Stimulated activated CD4-positive, alpha-beta T cell treated with anti-CD3 and anti-CD28 coated beads, Interleukin-2, amount 100 ng/mL, for 4 hours (primary cell): ENCODE data around the gene HYCC1.

Source experiments
- DNase-seq: peaks from one replicate; pipeline ENCODE4 v3.0.0-alpha.2; 2020; ENCODE audit warnings: low read depth

HYCC1 gene

DNA sequence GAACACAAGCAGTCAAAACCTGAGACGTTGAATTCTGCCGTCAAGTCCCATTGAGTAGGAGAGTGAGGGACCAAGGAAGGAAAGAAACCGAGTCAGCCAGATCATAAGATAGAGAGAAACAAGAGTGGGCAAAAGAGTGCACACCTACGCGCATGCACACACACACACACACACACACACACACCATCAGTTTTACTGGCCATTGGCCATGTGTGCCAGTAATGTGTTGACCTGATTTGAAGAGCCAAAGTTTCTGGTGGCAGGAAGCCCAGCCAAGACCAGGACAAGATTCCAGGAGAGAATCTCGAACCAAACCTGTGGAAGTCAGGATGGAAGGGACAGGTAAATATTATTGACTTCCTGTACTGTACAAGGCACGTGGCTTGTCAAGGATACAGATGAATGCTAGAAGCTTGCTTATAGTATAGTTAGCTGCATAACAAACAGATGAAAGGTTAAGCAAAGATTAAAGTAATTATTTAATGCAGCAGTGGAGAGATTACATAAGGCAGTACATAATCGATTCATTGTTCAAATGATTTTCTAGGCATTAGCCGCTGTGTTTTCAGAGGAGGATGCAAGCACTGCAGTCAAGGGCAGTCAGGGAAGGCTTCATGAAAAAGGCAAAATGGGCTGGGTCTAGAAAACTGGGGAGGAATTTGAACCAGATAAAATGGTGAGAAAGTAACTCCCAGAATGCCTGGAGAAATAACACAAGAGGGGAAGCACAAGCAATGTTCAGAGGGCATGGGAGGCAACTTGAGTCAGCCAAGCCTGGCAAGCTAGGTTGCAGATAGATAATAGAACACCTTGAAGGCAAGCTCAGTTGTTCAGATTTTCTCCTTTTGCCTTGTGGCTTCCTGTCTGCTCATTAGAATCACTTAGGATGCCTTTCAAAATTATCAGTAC is 2.7 kb upstream of the HYCC1 start:
- no peak for DNase-seq

DNA sequence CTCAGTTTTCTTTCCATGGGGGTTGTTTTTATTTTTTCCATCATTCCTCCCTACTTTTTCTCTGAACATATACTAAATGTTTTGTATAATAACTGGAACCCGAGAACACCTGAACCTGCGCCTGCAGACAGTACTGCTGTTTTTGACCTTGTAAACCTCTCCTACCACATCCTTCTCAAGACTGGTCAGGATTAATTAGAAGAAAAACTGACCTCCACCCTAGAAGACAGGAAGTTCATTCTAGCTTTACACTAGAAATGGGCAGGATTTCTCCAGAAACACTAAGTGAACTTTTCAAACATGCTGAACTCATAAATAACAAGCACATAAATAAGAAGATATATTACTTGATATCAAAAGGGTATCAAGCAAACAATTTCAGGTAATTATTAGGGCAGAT is 751 bp upstream of the HYCC1 start:
- DNase-seq: no peak

DNA sequence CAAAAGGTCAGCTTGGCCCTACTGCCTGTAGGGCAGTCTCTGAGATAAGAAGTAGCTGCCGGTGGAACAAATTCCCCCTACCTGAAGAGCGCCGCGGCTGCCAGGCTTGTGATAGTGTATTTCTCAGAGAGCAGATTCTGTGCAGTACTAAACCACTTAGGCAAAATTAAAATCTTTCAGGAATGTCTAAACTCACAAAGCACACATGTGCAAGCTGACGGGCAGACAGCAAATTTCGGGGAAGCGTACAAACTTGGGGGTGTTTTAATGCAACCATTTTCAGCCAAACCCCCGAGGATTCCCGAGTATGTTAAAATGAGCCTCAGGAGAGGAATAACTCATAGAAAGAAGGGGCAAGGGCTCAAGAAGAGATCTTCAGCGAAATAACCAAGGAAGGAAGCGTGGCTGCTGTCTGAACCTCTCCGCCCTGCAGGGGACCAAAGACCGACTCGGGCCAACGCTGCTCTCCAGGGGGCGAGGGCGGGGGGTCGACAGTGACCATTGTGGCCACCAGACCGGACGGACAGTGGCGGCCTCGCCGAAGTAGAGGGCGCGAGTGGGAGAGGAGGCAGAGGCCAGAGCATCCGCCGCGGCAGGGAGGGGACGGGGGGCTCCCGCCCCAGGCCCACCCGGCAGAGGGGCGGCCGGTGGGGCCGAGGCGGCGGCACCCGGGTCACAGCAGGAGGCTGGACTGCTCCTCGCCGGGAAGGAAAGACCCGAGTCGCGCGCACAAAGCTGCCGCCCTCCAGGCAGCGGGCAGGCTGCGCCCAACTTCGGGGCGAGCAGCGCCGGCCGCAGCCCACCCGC is 819 bp downstream of the HYCC1 start:
- no peak for DNase-seq

DNA sequence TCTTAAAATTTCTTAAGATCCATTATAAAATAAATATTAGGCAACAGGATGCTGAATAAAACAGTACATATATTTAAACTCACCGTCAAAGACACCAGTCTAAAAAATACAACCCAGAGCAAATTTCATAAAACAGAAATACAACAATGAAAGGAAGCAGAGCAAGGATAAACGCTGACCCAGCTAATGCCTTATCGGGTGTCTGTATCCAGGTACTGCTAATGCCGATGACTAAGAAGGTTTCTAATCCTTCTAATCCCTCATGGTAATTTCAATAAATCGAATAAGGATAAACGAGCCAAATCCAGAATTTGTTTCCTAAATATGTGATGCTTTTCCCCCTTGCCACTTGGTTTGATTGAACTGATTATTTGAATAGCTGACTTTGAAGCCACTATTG is 1.7 kb downstream of the HYCC1 start:
- DNase-seq: no peak

DNA sequence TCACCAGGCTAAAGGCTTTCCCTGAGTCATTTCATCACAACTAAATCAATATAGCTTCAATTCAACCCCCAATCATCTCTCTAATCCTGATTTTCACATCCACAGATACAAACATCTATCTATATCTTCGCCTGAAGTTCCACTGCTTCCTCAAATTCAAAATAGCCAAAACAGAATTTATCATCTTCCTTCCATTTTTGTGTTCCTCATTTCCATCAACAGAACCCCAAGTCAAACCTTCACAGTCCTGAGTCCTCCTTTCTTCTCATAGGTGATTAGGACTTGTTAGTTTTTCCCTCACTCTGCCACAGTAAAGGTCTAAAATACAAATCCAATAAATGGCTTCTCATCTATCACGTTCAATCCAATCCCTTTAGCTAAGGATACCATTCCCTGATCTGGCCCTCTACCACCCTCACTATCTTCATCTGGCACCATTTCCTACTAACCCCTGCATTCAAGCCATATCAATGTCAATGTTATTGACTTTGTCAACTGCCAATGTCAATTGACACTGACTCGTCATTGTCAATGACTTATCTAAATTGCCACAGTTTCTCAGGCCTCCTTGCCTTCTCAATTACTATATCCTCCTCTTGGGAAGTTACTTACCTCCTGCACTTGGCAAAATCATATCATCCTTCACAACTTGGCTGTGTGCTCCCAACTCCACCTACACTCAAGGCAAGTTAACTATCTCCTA is 2.6 kb downstream of the HYCC1 start:
- DNase-seq: no peak

DNA sequence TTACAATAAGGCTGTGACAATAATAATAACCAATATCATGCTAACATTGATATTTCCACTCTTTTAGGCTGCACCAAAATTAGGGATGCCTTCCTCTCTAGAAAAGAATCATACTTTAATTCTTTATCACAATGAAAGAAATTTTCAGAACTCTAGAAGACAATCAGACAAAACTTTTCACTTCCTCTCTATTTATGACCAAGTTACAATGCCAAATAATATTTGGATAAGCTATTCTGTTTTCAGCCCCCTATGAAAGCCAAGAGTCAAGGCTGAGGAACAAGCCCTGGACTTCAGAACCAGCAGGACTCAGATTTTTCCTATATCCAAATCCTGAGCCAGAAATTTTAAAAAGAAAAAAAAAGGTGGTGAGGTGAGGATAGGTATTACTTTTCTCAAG is 4.6 kb downstream of the HYCC1 start:
- no peak for DNase-seq

DNA sequence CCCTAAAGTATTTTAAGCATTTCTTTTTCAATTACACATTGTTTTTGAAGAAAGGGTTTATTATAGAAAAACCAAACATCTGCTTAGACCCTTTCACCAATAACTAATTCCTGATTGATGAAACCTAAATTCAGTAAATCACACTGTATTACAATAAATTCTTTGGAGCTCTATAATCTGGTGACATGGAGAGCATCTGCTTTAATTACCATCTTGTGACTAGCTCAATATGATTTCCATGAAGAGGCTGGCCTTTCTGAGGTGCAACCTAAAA is 9.7 kb downstream of the HYCC1 start:
- no peak for DNase-seq

DNA sequence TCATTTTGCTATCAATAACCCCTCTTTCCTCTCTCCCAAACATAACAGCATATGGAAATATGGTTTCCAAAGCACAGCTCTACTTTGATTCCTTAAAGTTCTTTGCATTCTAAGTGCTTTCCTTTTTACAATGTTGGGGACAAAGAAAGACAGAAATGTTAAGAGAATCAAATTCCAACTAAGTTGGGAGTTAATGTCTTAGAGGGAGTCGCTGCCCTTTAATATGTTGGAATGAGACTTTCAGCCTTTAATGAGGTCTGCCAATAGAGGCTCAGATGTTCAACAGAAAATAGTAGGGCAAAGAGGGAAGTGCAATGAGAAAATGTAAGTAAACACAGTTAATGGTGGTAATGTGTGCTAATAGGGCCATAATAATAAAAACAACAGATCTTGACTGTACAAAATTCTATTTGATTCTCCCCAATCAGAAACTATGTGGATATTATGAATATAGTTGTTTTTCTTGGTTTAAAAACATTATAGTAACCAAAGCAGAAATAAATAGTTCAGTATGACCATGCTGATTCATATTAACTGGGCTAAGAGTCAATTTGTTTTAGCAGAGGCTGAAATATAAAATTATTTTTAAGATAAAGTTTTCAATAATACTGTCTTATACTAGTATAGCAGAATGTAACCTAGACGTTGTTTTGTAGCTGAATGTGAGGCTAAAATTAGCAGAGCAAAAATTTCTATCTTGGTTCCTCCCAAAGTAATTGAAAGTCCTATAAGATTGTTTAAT is 10.3 kb downstream of the HYCC1 start:
- no peak for DNase-seq

DNA sequence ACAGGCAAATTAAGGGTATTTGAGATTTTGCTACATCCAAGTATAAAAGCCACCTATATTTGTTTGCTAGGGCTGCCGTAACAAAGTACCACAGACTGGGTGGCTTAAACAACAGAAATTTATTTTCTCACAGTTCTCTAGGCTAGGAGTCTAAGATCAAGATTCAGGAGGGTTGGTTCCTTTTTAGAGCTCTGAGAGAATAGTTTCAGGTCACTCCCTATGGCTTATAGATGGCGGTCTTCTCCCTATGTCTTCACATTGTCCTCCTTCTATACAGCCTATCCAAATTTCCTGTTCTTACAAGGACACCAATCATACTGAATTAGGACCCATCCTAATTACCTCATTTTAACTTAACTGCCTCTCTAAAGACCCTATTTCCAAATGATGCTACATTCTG is 11.2 kb downstream of the HYCC1 start:
- no peak for DNase-seq

DNA sequence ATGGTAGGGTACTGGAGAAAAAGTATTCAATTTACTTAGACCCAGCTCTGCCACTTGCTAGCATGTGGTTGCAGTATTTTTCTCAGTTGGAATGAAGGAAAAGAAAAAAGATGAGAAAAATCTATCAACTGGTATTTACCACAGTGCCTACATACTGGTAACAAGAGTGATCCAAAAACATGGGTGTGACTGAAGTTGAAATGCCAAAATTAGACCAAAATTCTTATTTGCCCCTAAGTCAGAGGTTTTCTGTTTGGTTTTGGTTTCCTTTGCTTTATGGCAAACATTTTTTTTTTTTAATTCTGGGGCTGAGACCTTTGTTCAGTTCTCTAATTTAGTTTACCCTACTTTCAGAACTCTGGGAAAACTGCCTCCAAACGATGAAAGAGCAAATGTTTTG is 12.3 kb downstream of the HYCC1 start:
- DNase-seq: no peak

DNA sequence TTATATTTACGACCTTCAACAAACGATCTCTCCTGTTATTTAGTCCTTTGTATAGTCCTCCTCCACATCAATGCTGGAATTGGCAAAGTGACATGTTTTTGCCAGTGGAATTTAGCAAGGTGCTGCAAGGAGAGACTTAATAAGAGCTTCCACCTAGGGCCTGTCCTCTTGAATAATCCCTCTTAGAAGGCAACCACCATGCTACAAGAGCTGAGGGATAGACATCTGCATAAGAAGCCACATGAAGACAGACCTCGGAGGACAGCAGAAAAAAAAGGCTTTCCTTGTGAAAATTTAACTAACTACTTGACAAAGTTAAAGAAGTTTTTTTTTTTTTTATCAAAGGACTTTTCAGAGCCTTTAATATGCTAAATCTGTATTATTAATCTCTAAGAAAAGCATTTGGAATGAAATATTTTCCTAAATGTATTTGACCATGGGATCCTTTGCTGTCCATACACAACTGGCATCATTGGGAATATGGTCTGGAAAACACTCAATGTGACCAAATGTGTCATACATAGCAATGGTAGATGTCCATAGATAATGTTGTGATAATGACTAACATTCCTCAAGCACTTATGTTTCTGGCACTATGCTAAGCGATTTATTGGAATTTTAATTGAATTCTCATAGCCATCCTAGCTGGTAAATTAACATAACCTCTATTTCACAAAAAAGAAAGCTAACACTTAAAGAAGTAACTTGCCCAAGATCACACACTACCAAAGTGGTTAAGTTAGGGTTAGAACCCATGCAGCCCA is 13.2 kb downstream of the HYCC1 start:
- DNase-seq: no peak

DNA sequence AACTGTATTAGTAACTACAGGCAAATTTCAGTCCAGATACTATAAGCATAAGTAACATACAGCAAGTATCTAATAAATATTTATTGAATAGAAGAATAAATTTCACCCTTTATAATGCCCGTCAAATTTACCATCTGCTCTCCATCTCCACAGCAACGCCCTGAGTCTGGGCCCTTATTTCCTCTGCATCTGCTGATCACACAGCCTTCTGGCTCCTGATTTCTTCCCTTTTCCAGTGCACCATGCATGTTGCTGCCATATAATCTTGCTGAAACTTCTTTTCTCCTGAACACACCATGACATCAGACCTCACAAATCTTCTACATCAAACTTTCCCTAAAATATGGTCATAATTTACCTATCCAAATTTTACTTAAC is 15.4 kb downstream of the HYCC1 start:
- no peak for DNase-seq

DNA sequence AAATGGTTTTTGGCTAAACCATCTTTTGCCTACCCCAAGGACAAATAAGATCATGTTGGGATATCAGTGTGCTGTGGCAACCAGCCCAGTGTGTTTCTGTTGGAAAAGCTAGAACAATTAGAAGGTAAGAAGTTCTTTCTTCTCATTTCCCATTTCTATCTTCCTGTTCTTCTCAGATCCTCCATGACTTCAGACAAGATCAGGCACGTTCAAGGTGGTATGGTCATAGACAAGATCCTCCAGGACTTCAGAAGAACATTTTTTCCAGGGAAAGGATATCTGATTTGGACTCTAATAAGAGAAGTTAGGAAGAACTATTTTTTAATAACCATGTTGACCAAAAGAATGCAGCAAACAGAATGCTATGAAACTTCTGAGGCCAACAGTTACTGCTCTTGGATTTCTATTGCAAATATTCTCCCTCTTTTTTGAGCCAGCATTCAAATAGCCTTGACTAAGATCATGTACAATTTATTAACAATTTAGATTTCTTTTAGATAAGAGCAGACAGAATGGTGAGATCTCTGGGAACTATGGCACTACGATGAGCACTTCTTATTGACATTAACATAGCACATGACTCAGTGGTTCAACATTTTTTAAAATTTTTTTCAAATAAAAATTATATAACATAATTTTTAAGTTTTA is 15.9 kb downstream of the HYCC1 start:
- no peak for DNase-seq

DNA sequence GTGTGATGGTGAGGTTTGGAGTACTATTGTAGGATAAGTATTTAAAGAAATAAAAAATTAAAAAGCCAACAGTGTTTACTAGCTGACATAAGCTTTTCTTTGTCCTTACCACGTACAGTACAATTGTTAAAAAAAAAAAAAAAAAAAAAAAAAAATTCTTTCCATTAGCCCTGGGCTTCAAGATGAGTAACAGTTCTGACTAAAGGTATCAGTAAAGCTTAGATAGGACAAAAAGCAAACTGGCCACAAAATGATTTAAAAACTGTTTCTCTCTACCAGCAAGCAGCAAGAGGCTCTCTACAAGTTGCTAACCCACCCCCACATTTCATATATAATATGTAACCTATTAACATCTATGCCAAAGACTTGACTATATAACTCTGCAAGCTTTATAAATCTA is 17.5 kb downstream of the HYCC1 start:
- no peak for DNase-seq

DNA sequence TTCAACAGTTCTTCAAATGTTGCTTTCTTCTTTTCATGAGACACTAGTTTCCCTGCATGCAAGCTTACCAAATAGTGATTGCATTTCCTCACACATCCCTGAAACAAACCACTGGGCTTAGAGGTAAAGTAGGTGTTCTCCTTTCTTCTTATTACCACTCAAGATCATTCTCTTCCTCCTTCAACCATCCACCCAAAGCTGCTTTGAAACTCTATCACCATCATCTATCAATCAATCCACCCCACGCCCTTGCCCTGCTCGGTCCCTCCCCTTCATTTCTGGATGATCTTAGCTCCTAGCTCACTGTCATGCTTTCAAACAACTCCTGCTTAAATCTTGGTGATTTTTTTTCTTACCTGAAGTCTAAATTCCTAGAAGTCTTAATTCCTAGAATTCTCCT is 18.9 kb downstream of the HYCC1 start:
- no peak for DNase-seq

DNA sequence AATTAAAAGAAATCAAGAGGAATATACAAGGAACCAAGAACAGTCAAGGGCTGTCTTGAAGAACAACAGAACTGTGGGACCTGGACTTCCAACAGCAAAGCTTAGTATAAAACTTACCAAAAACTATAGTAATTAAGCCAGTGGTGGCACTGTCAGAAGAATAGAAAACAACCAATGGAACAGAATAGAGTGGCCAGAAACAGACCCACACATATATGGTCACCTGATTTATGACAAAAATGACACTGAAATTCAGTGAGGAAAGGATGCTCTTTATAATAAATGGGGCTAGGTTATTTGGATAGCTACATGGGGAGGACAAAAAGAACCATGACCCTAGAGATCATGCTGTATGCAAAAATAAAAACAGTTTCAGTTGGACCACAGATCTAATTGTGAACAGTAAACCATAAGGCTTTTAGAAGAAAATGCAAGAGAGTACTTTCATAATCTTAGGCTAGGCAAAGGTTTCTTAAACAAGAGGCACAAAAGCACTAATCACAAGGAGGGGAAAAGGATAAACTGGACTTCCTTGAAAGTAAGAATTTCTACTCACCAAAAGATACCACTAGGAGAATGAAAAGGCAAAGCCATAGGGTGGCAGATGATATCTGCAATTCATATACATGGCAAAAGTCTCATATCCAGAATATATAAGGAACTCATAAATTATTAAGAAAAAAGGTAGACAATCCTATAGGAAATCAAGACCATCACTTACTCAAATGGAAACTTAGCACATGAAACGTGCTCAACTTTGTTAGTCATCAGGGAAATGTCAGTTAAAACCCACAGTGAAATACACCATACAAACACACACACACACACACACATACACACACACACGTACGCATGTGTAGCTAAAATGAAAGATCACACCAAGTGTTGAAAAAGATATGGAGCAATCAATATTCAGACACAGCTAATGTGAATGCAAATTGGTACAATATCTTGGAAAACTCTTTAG is 20.8 kb downstream of the HYCC1 start:
- DNase-seq: no peak

DNA sequence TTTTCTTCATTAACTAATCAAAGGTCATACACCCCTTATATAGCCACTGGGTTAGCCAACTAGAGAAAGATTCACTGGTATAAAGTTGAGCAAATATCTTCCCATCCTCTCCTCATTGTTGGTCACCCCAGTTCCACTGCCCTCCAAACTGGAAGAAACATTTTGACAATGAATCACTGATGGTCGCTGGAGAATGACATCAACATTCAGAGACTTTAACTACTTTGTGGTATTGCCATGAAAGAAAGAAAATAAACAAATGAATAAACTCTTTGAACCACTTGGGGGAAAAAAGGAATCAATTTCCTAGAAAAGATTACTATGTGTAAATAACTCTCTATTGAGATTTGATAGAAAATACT is 23.4 kb downstream of the HYCC1 start:
- DNase-seq: no peak

DNA sequence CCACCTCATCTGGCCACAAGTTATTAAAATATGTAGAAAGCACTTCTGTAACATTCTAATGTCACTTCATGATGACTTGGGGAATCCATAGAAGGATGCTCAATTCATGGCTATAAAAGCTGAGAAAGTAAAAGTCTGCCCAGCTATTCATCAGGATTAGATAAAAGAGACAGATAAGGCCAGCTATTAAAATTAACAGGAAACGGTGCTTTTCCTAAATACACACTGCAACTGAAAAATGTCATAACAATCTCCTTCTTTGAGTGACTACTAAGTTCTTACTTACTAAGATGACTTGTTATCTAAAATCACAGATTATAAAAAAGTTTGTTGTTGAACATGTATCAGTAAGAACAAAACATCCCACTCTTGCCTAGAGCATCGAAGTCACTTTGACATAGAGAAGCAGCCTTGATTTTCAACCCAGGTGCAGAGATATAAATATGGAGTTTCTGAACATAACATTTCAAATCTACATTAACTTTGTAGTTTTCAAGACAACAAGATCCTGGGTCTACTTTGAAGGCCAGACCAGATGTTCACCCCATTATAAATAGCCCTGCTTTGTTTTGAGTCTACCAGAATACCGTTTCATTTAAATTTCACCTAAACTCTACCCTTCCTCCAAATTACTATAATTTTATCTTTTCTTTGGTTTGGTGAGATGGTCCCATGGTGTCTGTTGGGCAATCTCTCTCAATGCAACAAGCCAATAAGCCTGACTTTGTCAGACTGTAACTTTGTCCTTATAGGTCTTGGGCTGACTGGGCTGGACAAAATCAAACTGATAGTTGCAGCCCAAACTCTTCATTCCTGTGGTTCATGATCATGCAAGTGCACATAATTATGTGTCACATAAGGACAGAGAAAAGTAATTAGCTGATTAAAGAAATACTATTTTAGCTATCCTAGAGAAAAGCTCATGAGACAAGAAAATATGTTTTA is 24.0 kb downstream of the HYCC1 start:
- DNase-seq: no peak

DNA sequence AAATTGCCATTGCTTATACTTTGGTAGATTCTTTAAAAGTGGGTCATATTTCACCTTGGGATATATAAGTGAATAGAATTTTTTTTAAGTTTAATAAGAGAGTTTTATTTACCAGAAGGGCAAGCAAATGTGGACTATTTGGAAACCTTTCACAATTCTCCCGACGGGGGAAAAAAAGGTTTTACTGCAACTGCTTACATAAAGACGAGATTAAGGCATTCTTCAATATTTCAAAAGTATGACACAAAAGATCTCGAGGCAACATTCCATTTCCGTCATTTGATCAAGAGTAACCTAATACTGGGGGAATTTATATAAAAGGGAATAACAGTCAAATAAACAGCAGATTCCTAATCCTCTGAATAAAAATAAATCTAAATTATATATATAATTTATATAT is 28.5 kb downstream of the HYCC1 start:
- no peak for DNase-seq
